AML-193 (cell line): ENCODE measurements around the gene PPP1R3G.
"Not testable (repeated sequence)": the region's sequence is repeated elsewhere in the genome, so short reads cannot be mapped to it uniquely, and the experiment has no call there.

Source experiments
- DNase-seq, 2 experiments: peaks; one replicate each; lab custom pipeline; 2025; lab: John Stamatoyannopoulos, UW

Gene PPP1R3G

DNA sequence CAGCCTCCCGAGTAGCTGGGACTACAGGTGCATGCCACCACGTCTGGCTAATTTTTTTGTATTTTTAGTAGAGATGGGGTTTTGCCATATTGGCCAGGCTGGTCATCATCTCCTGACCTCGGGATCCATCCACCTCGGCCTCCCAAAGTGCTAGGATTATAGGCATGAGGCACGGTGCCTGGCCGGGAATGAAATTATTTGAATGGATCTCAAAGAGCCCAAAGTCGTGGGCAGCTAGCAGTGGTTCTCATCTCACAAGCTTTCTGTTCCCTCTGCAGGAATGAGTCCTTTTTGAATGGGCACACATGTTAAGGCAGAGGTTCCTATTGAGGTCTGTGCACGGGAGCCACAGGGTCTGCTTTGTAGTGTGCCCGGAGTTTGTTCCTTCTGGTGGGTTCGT lies 34.9 kb downstream of the PPP1R3G start:
- DNase-seq, result no peak

DNA sequence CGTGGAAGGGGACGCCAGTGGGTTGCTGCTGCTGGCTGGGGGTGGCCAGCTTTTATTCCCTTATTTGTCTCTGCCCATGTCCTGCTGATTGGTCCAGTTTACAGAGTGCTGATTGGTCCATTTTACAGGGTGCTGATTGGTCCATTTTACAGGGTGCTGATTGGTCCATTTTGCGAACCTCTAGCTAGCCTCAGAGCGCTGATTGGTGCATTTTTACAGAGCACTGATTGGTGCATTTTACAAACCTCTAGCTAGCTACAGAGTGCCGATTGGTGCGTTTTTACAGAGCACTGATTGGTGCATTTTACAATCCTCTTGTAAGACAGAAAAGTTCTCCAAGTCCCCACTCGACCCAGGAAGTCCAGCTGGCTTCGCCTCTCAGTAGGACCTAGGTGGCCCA lies 35.4 kb downstream of the PPP1R3G start:
- not testable (repeated sequence) for DNase-seq

DNA sequence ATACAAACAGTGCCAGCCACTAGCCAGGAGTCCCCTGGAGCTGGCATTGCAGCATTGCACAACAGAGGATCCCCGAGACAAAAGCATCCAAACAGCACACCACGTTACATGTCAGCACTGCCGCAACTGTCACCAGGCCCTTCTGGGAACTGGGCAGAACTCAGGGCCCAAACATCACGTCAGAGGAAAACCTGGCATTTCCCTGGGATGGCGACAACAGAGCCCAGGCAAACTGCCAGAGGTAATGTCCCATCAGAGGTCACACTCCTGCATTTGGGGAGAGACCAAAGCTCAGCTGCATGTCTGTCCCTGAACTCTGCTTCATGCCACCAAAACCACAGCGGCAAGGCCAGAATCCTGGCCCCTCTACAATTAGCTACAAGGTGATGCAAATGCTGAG lies 36.3 kb downstream of the PPP1R3G start:
- DNase-seq, result no peak

DNA sequence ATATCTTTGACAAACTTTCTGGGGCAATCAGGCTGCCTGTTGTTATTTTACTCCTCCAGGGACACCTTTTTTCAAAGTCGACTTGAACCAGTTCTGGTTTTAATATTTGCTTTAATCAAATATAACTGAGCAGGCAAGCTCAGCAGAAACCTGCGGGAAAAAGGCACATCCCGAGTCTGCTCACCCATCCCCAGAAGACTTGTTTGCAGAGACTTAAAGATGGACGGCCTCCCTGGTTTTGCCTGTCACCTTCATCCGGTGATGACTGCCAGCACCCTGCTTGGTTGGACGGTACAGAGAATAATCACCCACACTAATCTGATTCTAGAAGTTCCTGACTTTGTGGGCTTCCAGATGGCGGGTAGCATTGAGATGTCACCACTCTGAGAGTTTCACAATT lies 36.8 kb downstream of the PPP1R3G start:
- DNase-seq, result no peak

DNA sequence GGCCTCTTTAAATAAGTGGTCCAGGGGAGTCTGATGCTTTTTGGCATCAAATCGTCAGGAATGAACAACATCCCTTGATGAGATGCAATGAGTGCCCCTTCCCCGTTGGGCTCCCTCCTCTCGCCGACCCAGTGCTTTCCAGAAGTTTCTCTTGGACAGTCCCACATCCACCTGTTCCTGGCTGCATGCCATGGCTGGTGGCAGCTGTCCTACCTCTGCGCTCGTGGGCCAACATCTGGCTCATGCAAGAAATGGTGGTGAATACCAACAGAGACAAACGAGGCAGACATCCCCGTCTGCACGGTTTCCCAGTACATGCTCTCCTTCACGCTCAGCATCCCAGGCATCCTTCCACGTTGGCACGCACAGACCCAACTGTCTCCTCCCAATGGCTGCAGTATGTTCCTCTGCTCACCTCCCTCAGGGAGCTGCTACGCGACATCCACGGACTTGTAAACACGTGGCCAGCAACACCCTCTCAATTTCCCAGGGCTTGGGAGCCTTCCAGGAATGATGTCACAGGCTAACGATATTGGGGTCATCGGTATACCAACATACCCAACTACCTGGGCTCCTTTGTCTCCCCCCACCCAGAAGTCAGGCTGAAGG lies 37.5 kb downstream of the PPP1R3G start:
- DNase-seq, result no peak

DNA sequence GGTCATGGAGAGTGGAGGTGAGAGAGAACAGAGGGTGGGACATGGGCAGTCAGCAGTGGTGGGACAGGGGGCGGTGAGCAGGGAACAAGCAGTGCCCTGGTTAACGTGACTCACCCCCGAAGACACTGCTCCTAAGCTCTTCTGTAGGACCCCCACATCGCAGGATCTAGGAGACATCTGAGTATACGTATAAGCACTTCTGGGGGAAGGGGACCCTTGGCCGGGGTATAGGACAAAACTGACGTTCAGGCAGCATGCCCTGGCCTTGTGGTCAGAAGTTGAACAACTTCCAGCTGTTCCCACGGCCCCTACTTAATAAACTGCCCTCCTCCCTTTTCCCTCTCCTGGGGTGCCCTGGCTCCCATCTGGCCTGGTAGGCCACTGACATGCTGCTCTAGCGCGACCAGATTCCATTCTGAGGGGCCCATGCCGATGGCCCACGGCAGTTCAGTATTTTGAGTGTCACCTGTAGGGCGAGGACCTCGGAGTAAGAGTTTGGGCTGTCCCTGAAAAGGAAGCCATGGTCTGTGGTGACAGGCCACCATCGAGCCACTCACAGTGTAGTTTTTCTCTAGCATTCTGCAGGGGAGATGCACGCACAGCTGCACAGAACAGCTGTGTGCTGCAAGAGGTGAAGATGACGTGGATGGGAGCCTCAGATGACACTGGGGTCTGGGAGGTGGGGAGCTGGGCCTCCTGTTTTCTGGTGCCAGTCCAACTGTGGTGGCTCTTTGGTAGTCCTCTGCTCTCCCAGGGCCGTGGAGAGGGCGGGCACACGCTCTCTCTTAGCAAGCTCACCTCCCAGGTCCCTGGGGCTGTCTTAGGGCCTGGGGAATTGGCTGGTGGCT lies 38.4 kb downstream of the PPP1R3G start:
- no peak for DNase-seq

DNA sequence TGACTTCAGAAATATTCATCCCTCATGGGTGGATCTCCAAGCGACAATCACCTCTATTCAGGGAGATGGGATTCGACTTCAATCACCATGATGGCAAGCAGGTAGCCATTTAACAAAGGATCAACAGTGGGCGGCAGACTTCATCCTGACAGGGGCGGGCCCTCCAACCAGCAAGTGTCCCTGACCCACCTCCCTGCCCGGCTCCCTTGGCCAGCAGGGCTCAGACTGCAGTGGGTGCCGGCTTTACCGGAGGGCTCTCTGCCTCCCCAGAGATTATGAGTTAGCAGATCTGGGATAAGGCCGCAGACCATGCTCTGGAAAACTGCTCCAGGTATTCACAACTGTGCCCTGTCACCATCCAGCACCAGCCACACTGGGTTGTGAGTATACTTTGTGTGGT lies 39.4 kb downstream of the PPP1R3G start:
- no peak for DNase-seq

DNA sequence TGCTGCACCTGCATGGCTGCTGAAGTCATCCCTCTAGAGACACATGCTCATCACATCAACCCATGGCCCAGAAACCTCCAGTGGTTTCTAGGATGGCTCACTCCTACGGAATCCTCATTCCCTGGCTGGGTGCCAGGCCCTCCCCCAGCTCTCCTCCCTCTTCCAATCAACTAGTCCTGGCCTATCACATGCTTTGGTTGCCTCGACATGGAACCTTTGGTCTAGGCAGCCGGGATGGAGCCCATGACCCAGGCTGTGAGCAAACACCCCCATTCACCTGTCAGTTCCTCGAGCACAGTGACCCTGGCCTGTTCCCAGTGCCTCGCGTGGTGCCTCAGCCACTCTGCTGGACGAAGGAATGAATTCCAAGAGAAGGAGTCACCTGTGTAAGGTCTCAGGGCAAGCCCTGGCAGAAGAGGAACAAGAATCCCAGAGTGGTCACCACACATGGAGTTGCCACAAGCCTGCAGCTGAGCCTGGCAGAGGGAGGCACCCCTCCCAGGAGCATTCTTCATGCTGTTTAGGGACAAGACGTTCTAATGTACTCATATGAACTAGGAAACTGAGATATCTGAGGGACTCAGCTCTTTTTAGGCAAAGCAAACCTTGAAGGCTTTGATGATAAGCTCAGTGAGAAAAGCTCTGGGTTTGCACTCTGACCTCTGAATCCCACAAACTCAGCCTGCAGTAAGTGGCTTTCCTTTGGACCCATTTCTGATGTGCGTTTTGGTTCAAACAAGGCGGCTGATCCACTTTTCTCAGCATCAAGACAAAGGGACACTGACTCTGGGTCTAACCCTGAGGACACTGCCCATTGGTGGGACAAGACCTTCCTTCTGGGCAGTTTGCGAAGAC lies 40.2 kb downstream of the PPP1R3G start:
- no peak for DNase-seq

DNA sequence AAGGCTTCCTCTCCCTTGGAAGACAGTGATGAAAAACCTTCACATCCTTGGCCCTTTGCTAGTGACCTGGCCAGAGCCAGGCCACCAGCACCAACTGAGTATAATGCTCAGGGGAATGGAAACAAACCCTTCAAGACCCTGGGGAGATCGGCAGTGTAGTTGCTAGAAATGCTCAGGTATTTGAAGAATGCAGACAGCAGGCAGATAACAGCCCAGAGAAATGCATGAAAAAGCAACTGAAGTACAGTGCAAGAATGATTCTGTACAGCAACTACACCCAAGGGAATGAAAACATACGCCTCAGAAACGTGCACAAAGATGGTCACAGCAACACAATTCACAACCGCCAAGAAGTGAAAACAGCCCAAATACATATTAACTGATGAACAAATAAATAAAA lies 41.1 kb downstream of the PPP1R3G start:
- DNase-seq, result no peak

DNA sequence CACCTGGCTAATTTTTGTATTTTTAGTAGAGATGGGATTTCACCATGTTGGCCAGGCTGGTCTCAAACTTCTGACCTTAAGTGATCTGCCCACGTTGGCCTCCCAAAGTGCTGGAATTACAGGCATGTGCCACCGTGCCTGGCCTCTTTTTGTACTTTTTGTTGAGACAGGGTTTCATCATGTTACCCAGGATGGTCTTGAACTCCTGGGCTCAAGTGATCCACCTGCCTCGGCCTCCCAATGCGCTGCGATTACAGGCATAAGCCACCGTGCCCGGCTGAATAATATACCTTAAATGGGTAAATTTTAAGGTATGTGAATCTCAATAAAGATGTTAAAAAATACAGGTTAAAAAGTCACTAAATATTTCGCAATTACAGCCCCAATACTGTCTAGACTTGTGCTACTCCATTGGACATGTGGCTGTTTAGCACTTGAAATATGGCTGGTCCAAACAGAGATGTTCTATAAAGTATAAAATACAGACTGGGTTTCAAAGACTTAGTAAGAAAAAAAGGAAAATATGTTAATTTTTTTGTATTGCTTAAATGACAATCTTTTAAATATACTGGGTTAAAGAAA lies 42.1 kb downstream of the PPP1R3G start:
- no peak for DNase-seq

DNA sequence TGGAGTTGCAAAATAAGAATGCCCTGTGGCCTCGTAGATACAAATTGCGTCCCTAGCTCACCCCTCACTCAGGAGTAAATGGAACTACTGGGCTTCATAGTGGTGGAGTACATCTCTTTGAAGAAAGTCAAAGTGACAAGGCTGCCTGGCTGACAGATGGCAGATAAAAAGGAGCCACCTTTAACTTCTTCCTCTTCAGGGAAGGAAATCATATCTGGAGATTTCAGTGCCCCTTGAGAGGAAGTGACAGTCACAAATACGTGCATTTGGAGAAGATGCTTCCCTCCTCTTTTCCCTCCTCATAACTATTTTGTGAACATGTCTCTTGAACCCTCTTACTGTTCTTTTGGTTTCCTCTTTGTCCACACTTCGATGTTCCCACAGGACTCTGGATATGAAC lies 43.2 kb downstream of the PPP1R3G start:
- peak in 1 of 2 experiments; percentile 12 for DNase-seq

DNA sequence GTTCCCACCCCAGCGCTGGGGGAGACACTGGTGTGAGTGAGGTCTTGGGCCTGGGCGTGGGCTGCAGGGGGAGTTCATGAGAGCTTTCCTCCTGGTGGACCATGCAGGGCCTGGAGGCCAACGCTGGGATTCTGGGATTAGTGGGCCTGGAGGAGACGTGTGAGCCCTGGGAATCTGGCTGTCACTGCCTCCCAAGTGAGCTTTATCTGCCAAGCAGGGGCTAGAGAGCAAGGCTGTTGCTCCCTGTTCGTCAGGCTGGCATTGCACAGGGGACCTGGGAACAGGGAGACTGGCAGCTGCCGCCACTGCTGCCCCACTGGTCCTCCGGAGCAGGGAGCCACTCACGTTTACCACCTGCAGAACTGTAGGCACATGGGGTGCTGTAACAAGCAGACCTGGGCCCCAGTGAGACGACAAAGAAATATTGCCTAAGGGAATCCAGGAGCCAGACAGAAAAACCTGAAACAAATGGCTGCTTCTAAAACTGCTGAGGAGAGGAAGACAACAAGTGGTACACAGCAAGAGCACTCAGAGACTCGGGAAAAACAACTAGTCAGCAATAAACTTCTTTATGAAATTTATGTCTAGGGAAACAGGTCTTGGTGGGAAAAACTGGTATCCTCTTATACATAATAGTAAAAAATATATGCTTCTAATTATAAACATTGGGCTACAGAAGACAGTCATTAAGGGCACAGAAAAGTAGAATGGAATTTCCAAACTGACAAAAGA lies 45.2 kb downstream of the PPP1R3G start:
- DNase-seq, result no peak

DNA sequence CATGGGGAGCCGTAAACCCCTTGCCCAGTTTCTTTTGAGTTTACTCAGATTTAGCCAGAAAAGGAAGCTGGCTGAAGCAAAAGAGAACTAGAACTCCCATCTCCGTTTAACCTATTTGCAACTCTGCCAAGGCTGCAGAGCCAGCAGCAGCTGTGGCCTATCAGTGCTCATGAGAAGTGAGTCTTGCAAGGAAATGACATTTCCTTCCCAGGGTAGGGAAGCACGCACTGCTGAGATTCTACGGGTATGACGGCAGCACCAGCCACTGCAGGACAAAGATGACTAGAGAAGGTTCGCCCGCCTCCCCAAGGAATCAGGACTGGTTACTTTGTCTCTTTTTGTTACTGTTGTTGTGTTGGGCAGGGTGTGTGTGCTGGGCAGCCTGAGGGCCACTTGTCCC lies 47.6 kb downstream of the PPP1R3G start:
- DNase-seq, result peak; percentile 70 to 83

DNA sequence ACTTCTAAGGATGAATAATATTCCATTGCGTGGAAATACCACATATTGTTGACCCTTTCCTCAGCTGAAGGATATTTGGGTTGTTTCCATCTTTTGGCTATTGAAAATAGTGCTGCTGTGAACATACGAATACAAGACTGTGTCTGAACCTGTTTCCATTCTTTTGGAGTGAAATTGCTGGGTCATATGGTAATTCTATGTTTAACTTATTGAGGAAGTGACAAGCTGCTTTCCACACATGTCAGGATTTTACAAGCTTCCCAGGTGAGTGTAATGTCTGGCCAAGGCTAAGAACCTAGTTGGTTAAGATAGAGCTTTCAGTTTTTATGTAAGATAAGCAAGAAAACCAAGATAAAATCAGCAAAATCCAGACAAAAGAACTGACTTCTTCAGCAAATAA lies 48.8 kb downstream of the PPP1R3G start:
- DNase-seq, result no peak

DNA sequence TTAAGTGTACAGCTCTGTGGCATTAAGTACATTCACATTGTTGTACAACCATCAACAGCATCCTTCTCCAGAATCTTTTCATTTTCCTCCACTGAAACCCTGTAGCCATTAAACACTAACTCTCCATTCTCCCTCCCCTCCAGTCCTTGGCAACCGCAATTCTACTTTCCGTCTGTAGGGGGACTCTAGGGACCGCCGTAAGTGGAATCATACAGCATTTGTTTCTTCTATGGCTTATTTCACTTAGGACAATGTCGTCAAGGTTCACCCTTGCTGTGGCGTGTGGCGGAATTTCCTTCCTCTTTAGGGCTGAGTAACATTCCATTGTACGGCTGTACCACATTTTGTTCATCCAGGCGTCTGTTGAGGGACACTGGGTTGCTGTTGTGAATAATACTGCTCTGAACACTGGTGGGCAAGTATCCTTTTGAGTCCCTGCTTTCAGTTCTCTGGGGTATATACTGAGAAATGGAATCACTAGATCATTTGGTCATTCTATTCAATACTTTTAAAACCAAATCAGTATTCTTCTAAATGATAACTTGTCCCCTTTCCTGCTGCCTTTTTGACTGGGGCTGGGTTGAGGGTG lies 50.7 kb downstream of the PPP1R3G start:
- DNase-seq, result peak; percentile 21 to 24

DNA sequence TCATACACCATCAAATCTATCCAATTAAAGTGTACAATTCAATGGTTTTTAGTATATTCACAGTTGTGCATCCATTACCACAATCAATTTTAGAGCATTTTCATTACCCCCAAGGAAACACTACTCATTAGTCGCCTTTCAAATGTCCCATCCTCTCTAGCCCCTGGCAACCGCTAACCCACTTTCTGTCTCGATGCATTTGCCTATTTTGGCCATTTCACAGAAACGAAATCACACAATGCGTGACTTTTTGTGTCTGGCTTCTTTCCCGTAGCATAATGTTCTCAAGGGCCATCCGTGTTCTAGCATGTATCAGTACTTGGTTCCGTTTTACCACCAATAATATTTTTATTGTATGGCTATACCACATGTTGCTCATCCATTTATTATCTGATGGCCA lies 51.7 kb downstream of the PPP1R3G start:
- DNase-seq, result no peak
